Ishikawa (cell line): Measurements from ENCODE around the gene ZDHHC24.

Source experiments
- CEBPB ChIP-seq: IDR thresholded peaks from 2 replicates; pipeline ENCODE4 v1.6.1; 2012
- CREB1 ChIP-seq: IDR thresholded peaks from 2 replicates; pipeline ENCODE4 v1.6.1; 2012; ENCODE audit warnings: low read depth
- EGR1 ChIP-seq: IDR thresholded peaks from 2 replicates; pipeline ENCODE4 v1.6.1; 2012
- EP300 ChIP-seq: IDR thresholded peaks from 2 replicates; pipeline ENCODE4 v1.6.1; 2012; ENCODE audit warnings: borderline replicate concordance
- FOXM1 ChIP-seq: IDR thresholded peaks from 2 replicates; pipeline ENCODE4 v1.6.1; 2012; ENCODE audit warnings: low read depth, borderline replicate concordance
- NFIC ChIP-seq: IDR thresholded peaks from 2 replicates; pipeline ENCODE4 v1.6.1; 2012
- RAD21 ChIP-seq: IDR thresholded peaks from 2 replicates; pipeline ENCODE4 v1.6.1; 2012; ENCODE audit warnings: low read depth
- TAF1 ChIP-seq: IDR thresholded peaks from 2 replicates; pipeline ENCODE4 v1.6.1; 2012; ENCODE audit warnings: low read depth, mild to moderate bottlenecking
- TCF12 ChIP-seq: IDR thresholded peaks from 2 replicates; pipeline ENCODE4 v1.6.1; 2012; ENCODE audit warnings: low read depth
- TEAD4 ChIP-seq: IDR thresholded peaks from 2 replicates; pipeline ENCODE4 v1.6.1; 2012
- YY1 ChIP-seq: IDR thresholded peaks from 2 replicates; pipeline ENCODE4 v1.6.1; 2012; ENCODE audit warnings: low read depth
- ZBTB7A ChIP-seq: IDR thresholded peaks from 2 replicates; pipeline ENCODE4 v1.6.1; 2012; ENCODE audit warnings: low read depth
- TF ChIP-seq, protein P1 (sequence below): IDR thresholded peaks from 2 replicates; pipeline ENCODE4 v1.6.1; 2012
- TF ChIP-seq, protein P2 (sequence below): IDR thresholded peaks from 2 replicates; pipeline ENCODE4 v1.6.1; 2012
- TF ChIP-seq, protein P3 (sequence below): IDR thresholded peaks from 2 replicates; pipeline ENCODE4 v1.6.1; 2012; ENCODE audit warnings: low read depth, mild to moderate bottlenecking

ZDHHC24 gene, protein sequence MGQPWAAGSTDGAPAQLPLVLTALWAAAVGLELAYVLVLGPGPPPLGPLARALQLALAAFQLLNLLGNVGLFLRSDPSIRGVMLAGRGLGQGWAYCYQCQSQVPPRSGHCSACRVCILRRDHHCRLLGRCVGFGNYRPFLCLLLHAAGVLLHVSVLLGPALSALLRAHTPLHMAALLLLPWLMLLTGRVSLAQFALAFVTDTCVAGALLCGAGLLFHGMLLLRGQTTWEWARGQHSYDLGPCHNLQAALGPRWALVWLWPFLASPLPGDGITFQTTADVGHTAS

DNA sequence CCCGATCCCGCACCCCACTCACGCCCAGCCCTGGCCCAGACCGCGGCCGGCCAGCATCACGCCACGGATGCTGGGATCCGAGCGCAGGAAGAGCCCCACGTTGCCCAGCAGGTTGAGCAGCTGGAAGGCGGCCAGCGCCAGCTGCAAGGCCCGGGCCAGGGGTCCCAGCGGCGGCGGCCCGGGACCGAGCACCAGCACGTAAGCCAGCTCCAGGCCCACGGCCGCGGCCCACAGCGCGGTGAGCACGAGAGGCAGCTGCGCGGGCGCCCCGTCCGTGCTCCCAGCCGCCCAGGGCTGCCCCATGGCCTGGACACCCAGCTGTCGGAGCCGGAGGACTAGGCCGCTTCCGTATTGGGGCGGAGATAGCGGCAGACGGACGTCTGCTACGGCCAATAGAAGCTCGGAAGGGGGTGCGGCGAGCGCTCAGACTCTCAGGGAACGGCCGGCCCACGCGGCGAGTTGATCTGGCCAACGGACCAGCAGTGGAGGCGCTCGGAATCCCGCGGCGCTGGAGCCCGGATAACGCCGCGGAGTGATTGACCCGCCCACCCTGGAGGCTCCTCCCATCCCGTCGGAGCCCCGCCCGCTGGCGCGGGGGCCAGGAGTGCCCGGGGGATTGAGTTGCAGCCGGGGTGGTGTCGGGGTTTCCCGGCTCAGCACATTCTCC is at the start of gene ZDHHC24:
TSS of gene ZDHHC24 (minus strand) at position 348 of the 667 bp plus-strand sequence. CDS start at position 303, 45 bp downstream.
- TF ChIP-seq TCF12 (peak; percentile 51; the same call in 1 of the 2 replicates), NFIC (peak; percentile 75), ZBTB7A (0 out of 2 replicates have a peak, but pooled peaks have one; percentile 45), TAF1 (peak; percentile 65), YY1 (peak; percentile 39; the same call in 1 of the 2 replicates), EGR1 (no peak), EP300 (0 out of 2 replicates have a peak, but pooled peaks have one; percentile 11), TEAD4 (peak; percentile 36; the same call in 1 of the 2 replicates)
- TF ChIP-seq, protein P1, sequence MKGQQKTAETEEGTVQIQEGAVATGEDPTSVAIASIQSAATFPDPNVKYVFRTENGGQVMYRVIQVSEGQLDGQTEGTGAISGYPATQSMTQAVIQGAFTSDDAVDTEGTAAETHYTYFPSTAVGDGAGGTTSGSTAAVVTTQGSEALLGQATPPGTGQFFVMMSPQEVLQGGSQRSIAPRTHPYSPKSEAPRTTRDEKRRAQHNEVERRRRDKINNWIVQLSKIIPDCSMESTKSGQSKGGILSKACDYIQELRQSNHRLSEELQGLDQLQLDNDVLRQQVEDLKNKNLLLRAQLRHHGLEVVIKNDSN, result no peak
- TF ChIP-seq, protein P2, sequence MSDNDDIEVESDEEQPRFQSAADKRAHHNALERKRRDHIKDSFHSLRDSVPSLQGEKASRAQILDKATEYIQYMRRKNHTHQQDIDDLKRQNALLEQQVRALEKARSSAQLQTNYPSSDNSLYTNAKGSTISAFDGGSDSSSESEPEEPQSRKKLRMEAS, result peak; percentile 63

DNA sequence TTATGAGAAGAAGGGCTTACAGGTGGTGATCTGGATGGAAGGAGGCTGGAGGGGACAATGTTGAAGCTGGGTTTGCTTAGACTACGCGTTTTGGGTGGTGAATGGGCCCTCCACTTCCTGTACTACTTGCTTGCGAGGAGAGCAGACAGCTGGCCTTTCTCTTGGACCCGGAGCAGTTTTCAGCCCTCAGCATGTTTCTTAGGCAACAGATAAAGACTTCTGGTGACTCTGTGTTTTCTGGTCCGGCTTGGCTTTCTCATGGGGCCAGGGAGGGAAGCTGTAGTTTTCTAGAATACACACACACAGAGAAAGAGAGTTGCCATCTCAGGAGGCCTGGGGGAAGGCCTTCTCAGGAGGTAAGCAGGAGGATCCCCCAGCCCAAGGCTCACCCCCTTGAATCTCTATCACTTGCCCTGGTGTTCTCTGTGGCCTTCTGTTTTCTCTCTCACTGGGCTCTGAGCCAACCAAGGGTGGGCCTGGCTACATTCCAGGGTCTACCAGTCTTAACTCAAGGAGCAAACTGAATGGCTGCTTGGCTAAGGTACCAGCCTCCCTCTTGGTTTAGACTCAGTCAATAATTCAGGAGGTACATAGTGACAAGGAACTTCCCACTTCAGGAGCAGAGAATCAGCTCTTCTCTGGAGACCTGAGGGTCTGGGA is 49.5 kb upstream of the ZDHHC24 start:
- peak; percentile 58 for TF ChIP-seq NFIC
- TF ChIP-seq ZBTB7A, result no peak

DNA sequence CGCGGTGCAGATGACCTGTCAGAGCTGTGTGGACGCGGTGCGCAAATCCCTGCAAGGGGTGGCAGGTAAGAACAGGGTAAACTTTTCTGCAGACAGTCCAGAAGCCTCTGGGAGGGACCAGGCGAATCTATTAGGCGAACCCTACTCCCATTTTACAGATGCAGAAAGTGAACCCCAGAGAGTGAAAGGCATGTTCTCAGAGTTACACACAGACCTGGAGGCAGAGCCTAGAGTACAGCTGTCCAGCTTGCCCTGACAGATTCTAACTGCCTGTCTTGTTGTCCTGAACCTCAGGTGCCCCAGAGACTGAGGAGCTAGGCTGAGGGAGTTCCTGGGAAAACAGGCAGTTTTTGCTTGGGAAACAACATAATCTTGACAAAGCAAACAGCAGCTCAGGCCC is 47.8 kb upstream of the ZDHHC24 start:
- TF ChIP-seq FOXM1 (no peak), YY1 (no peak), EGR1 (no peak), CEBPB (no peak), NFIC (no peak)

DNA sequence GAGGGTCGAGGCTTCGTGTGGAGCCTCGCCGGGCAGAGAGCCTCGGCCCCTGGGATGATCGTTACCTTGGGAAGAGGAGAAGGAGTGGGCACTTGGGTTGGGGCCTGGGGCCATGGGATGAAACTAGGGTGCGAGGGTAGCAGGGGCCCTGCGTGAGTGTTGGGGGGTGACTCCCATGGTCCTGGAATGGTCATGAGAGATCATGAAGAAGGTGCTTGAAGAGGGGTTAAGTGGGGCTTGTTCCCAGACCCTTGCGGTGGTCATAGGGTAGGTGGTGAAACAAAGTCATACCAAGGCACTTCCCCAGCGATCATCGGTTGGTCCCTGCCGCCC is 47.4 kb upstream of the ZDHHC24 start:
- no peak for TF ChIP-seq TCF12
- no peak for TF ChIP-seq NFIC
- no peak for TF ChIP-seq TEAD4
- no peak for TF ChIP-seq RAD21
- no peak for TF ChIP-seq YY1
- no peak for TF ChIP-seq FOXM1
- TF ChIP-seq, protein P1, result no peak
- TF ChIP-seq EP300, result no peak
- no peak for TF ChIP-seq ZBTB7A
- TF ChIP-seq, protein P3, sequence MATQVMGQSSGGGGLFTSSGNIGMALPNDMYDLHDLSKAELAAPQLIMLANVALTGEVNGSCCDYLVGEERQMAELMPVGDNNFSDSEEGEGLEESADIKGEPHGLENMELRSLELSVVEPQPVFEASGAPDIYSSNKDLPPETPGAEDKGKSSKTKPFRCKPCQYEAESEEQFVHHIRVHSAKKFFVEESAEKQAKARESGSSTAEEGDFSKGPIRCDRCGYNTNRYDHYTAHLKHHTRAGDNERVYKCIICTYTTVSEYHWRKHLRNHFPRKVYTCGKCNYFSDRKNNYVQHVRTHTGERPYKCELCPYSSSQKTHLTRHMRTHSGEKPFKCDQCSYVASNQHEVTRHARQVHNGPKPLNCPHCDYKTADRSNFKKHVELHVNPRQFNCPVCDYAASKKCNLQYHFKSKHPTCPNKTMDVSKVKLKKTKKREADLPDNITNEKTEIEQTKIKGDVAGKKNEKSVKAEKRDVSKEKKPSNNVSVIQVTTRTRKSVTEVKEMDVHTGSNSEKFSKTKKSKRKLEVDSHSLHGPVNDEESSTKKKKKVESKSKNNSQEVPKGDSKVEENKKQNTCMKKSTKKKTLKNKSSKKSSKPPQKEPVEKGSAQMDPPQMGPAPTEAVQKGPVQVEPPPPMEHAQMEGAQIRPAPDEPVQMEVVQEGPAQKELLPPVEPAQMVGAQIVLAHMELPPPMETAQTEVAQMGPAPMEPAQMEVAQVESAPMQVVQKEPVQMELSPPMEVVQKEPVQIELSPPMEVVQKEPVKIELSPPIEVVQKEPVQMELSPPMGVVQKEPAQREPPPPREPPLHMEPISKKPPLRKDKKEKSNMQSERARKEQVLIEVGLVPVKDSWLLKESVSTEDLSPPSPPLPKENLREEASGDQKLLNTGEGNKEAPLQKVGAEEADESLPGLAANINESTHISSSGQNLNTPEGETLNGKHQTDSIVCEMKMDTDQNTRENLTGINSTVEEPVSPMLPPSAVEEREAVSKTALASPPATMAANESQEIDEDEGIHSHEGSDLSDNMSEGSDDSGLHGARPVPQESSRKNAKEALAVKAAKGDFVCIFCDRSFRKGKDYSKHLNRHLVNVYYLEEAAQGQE, result no peak
- TF ChIP-seq CREB1, result no peak
- no peak for TF ChIP-seq CEBPB
- no peak for TF ChIP-seq TAF1
- TF ChIP-seq EGR1, result no peak
- TF ChIP-seq, protein P2, result no peak

DNA sequence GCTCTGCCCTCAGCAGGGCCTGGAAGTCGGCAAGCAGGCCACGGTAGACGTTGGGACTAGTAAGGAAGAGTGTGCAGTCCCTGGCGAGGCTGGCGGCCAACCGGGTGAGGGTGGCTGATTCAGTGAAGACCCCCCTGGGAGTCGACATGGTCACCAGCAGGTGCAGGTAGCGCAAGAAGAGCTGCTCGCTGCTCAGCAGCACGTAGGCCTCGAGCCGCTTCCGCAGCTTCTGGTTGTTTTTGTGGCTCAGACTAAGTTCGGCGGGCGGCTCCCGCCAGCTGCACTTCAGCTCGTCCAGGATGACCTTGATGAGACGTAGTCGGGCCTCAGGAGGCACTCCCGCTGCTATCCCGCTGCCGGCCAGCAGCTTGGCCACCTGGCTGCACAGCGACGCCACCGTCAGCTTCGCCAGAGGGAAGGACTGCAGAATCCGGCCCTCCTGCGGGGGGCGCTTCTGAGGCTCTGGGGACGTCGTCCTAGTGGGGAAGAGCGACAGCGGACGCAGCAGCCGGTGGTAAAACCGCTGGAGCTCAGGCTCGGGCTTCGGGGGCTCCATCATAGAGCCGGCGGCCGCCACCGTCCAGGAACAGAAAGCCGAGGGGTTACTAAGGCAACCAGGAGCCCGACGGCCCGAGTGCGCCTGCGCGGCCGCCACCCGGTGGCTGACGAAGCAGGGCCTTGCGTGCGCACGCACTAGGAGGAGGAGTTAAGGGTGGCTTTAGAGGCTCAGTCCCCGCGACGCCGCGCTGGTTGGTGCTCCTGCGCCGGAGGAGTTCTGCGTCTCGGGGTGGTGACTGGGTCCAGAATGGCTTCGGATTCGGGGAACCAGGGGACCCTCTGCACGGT is 46.8 kb upstream of the ZDHHC24 start, which contains the start of the genes CCDC87 and CCS:
TSS of gene CCDC87 (minus strand) at position 607 of the 846 bp plus-strand sequence. CDS start at position 559, 48 bp downstream.
TSS of gene CCS (plus strand) at position 729 of the 846 bp plus-strand sequence. CDS start at position 806, 77 bp downstream.
- TF ChIP-seq, protein P3, result no peak
- TF ChIP-seq CEBPB (no peak), TEAD4 (no peak), YY1 (no peak), RAD21 (peak; percentile 25; the same call in 1 of the 2 replicates), TAF1 (peak; percentile 91), EP300 (peak; percentile 16; the same call in 1 of the 2 replicates), CREB1 (no peak), FOXM1 (no peak), NFIC (no peak), EGR1 (no peak), ZBTB7A (no peak), TCF12 (peak; percentile 47; the same call in 1 of the 2 replicates)
- TF ChIP-seq, protein P2, result peak; percentile 81
- TF ChIP-seq, protein P1, result no peak
